ENCODE data around the gene IFITM2. TPM values are rescaled to one million over a fixed set of nuclear protein-coding genes. Genes with fewer than 3 reads are reported as not detected.

IFITM2 gene
- total and polyA plus RNA-seq, 4 donors: 75.7 to 4,189 (median 860) TPM

- Histone ChIP-seq H3K9me3 (ENCODE audit: control insufficient read depth in 4 of 4, insufficient read depth in 3 of 4, low read length in 3 of 4) (no peaks in the 10 kb centered on the region), H3K36me3 (ENCODE audit: control insufficient read depth in 4 of 4, insufficient read depth in 4 of 4, low read length in 4 of 4) (no peaks in the 10 kb centered on the region), H3K4me3 (no peak overlapping the region), H3K27me3 (ENCODE audit: control insufficient read depth in 3 of 3, insufficient read depth in 3 of 3, low read length in 2 of 3) (peaks cover 0 to 65% (median 34%) of the 10 kb centered on the region in 3 donors), H3K4me1 (ENCODE audit: control insufficient read depth in 5 of 5, insufficient read depth in 5 of 5, low read length in 5 of 5) (peaks cover 0 to 15% (median 0%) of the 10 kb centered on the region in 5 donors), H3K27ac (ENCODE audit: low read depth in 1 of 2, low read length in 1 of 2) (no peak overlapping the region), H3K9ac (ENCODE audit: insufficient read depth in 1 of 2, low read length in 2 of 2) (no peak overlapping the region)
- WGBS, 2 donors: 37 to 54% methylated on average over 23 to 26 of the region's 26 CpGs
- no peak for TF ChIP-seq CTCF (IDR thresholded peaks at IDR 0.05; ENCODE audit: control extremely low read depth, extremely low read depth)
- DNase-seq: no peak
- ATAC-seq (ENCODE audit: insufficient read depth, low FRiP score): no peak
These were observed 26.0 kb upstream of the IFITM2 start for GRCh38 chr11:281486-282161.

GRCh38 chr11:282171-282570, 25.4 kb upstream of the IFITM2 start:
- no peak overlapping the region for H3K9ac ChIP-seq (ENCODE audit: insufficient read depth in 1 of 2, low read length in 2 of 2)
- H3K27me3 ChIP-seq (ENCODE audit: control insufficient read depth in 3 of 3, insufficient read depth in 3 of 3, low read length in 2 of 3): peaks cover 0 to 62% (median 37%) of the 10 kb centered on the region in 3 donors
- DNase-seq (no peak), ATAC-seq (ENCODE audit: insufficient read depth, low FRiP score) (no peak)
- H3K4me1 ChIP-seq (ENCODE audit: control insufficient read depth in 5 of 5, insufficient read depth in 5 of 5, low read length in 5 of 5): peaks cover 0 to 15% (median 0%) of the 10 kb centered on the region in 5 donors
- H3K36me3 ChIP-seq (ENCODE audit: control insufficient read depth in 4 of 4, insufficient read depth in 4 of 4, low read length in 4 of 4): no peaks in the 10 kb centered on the region
- no peak for TF ChIP-seq CTCF (IDR thresholded peaks at IDR 0.05; ENCODE audit: control extremely low read depth, extremely low read depth)
- H3K4me3 ChIP-seq: no peak overlapping the region
- no peak overlapping the region for H3K27ac ChIP-seq (ENCODE audit: low read depth in 1 of 2, low read length in 1 of 2)
- WGBS, 2 donors: 67 to 69% methylated on average over 4 of the region's 4 CpGs
- H3K9me3 ChIP-seq (ENCODE audit: control insufficient read depth in 4 of 4, insufficient read depth in 3 of 4, low read length in 3 of 4): no peaks in the 10 kb centered on the region

GRCh38 chr11:282630-283360, 24.8 kb upstream of the IFITM2 start:
- WGBS, 2 donors: 61 to 70% methylated on average over 10 to 12 of the region's 13 CpGs
- Histone ChIP-seq H3K36me3 (ENCODE audit: control insufficient read depth in 4 of 4, insufficient read depth in 4 of 4, low read length in 4 of 4) (no peaks in the 10 kb centered on the region), H3K27me3 (ENCODE audit: control insufficient read depth in 3 of 3, insufficient read depth in 3 of 3, low read length in 2 of 3) (peaks cover 0 to 61% (median 39%) of the 10 kb centered on the region in 3 donors), H3K4me1 (ENCODE audit: control insufficient read depth in 5 of 5, insufficient read depth in 5 of 5, low read length in 5 of 5) (peaks cover 0 to 15% (median 0%) of the 10 kb centered on the region in 5 donors), H3K9me3 (ENCODE audit: control insufficient read depth in 4 of 4, insufficient read depth in 3 of 4, low read length in 3 of 4) (no peaks in the 10 kb centered on the region), H3K27ac (ENCODE audit: low read depth in 1 of 2, low read length in 1 of 2) (no peak overlapping the region), H3K9ac (ENCODE audit: insufficient read depth in 1 of 2, low read length in 2 of 2) (no peak overlapping the region), H3K4me3 (no peak overlapping the region)
- TF ChIP-seq CTCF (IDR thresholded peaks at IDR 0.05; ENCODE audit: control extremely low read depth, extremely low read depth): no peak
- ATAC-seq (ENCODE audit: insufficient read depth, low FRiP score) (no peak), DNase-seq (no peak)

All from lung (tissue), 12 donors.